Lower leg skin (tissue), 3 donors: ENCODE results near the gene CELF1.

Experiments
- POLR2A ChIP-seq, 2 donors: fragments of 450-650 bp; IDR thresholded peaks; one replicate each; pipeline ENCODE4 v1.6.1; 2016 to 2017; ENCODE audit warnings: antibody characterized with exemption in 2 of 2, mild to moderate bottlenecking in 1 of 2, moderate library complexity in 1 of 2
- TF ChIP-seq, protein P1 (sequence below), 3 donors: fragments of 450-650 bp; IDR thresholded peaks; one replicate each; pipeline ENCODE4 v1.5.1; 2016; ENCODE audit warnings: antibody characterized with exemption in 3 of 3, mild to moderate bottlenecking in 3 of 3, moderate library complexity in 2 of 3

GRCh38 chr11:47447906-47448305 lies 105.0 kb downstream of the CELF1 start:
- TF ChIP-seq POLR2A (IDR thresholded peaks at IDR 0.05) = no peak
- TF ChIP-seq, protein P1, sequence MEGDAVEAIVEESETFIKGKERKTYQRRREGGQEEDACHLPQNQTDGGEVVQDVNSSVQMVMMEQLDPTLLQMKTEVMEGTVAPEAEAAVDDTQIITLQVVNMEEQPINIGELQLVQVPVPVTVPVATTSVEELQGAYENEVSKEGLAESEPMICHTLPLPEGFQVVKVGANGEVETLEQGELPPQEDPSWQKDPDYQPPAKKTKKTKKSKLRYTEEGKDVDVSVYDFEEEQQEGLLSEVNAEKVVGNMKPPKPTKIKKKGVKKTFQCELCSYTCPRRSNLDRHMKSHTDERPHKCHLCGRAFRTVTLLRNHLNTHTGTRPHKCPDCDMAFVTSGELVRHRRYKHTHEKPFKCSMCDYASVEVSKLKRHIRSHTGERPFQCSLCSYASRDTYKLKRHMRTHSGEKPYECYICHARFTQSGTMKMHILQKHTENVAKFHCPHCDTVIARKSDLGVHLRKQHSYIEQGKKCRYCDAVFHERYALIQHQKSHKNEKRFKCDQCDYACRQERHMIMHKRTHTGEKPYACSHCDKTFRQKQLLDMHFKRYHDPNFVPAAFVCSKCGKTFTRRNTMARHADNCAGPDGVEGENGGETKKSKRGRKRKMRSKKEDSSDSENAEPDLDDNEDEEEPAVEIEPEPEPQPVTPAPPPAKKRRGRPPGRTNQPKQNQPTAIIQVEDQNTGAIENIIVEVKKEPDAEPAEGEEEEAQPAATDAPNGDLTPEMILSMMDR (IDR thresholded peaks at IDR 0.05) = no peak
